ENCODE measurements around the gene ENG.
"Not testable (repeated sequence)": the region's sequence is repeated elsewhere in the genome, so short reads cannot be mapped to it uniquely, and the experiment has no call there.

ENG gene

DNA sequence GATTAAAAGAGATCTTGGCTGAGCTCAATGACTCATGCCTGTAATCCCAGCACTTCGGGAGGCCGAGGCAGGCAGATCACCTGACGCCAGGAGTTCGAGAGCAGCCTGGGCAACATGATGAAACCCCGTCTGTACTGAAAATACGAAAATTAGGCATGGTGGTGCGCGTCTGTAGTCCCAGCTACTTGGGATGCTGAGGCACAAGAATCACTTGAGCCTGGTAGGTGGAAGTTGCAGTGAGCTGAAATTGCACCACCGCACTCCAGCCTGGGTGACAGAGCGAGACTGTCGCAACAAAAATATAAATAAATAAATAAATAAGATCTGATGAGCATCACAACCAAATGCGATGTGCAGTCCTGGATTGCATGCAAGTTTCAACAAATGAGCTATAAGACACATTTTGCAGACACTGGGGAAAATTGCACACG lies 8.7 kb upstream of the ENG start:
- no peak for DNase-seq (ENCODE audit: low read depth)

DNA sequence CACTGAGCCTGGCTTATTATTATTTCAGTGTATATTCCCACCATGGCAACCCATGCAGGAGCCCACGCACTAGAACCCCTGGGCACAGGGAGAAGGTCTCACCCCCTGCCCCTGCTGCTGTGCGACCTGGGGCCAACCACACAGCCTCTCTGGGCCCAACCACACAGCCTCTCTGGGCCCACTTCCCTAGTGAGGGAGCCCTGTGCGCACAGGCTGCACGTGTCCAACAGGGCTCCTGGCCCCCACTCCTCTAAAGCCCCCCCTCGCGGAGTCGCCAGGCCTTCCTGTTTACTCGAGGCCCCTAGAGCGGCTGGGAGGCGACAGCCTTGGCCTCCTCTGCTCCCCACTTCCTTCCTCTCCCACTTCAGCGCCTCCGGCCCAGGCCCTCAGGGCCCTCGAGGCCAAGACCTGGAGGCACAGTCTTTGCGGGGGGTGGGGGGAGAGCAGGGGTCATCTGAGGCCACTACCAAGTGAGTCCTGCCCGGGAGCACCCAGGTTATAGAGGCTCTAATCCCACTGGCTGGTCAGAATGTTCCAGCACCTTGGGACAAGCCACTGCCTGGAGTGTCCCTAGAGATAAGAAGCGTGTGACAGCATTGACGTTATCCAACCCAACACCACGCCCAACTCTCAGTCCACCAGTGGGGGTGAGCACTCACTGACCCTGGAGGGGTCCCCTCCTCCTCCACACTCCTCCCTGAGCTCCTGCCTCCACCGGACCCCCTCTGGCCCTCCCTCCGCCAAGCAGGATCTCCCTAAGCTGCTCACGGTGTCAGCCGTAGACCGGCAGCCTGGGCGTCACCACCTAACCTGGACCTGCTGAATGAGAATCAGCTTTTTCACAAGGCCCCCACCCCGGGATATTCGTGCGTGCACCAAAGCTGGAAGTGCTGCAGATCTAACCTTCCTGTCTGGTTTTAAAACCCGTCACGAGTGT lies 7.9 kb upstream of the ENG start:
- DNase-seq (ENCODE audit: low read depth), result no peak

GRCh38 chr9:127860779-127861178 lies 6.3 kb upstream of the ENG start:
- no peak for DNase-seq (ENCODE audit: low read depth)

- DNase-seq (ENCODE audit: low read depth), result no peak
Observed at GRCh38 chr9:127860260-127860659, 5.8 kb upstream of the ENG start.

GRCh38 chr9:127858041-127858512 lies 3.6 kb upstream of the ENG start:
- DNase-seq (ENCODE audit: low read depth), result no peak

DNA sequence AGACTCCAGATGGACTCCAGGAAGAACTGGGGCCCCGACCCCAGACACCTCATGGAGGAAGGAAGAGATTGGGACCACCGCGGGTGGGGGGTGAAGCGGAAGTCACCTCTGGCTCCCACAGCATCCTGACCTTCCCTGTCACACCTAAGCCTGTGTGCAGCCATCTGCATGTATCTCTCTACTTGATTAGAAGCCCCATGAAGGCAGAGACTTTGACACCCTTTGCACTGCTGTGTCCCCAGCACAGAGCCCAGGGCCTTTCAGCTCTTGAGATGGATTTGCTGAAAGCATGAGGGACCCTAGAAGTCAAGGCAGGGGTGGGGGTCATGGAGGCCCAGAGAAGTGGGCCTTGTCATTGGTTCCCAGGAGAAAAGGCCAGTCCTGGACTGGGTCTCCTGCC lies 2.8 kb upstream of the ENG start:
- DNase-seq (ENCODE audit: low read depth), result no peak

DNA sequence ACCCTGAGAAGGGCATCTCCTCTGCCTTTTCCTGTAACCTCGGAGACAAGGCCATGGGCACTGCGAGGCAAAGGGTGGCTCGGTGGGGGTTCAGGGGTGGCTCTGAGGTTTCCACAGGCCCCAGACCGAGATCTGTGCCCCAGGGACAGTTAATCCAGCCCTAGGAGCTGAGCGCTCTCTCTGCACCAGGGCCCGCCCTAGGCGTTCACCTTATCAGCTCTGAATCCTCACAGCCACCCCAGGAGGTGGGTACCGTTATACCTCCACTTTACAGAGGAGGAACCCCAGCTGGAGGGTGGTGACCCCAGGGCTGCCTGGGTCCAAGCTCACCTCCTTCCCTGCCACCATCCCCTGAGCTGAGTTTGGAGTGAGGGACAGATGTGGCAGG lies 2.3 kb upstream of the ENG start:
- no peak for DNase-seq (ENCODE audit: low read depth)

DNA sequence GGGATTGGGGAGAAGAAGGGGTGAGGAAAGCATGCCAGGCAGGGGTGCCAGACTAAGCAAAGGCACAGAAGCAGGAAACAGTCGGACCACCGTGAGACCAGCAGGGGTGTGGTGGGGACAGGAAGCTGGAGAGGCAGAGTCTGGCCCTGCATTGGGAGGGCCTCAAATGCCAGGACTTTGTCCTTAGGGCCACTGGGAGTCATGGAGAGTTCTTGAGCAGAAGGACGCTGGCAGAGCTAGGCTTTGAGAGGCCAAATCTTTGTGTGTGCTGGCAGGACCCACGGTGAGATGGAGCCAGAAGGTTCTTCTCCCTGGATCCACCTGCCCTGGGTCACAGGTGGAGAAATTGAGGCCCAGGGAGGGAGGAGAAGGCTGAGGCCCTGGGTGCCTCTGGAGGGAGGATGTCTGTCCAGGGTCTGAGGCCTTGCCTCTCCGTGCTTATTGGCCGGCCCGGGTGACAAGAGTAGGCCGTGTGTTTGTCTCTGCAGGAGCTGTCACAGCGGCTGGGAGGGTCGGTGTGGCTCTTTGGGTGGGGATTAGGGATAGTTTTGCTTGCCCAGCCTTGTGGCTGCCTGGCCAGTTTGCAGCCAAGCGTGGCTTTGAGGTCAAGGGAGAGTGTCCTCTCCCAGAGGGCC lies 1.8 kb upstream of the ENG start:
- DNase-seq (ENCODE audit: low read depth), result no peak

GRCh38 chr9:127855522-127855921 lies 1.1 kb upstream of the ENG start:
- no peak for DNase-seq (ENCODE audit: low read depth)

DNA sequence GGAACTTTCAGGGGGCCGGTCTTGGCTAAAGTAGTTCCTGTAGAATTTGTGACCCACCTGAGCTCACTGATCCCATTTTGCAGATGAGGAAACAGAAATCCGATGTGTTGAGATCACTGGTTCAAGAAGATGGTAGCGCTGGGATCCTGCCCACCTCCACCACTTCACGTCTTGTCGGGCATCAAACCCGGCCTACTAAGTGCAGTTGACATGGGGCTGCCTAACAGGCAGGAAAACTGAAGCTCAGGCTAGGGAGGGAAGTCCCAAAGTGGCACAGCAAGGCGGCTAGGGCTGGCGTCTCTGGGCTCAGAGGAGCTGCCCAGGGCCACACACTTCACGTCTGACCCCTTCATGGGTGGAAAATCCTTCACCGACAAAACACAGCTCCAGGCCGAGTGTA lies 502 bp upstream of the ENG start:
- no peak for DNase-seq (ENCODE audit: low read depth)

GRCh38 chr9:127853312-127854183 lies 910 bp downstream of the ENG start:
- DNase-seq (ENCODE audit: low read depth), result no peak

GRCh38 chr9:127852829-127853228 lies 1.6 kb downstream of the ENG start:
- no peak for DNase-seq (ENCODE audit: low read depth)

GRCh38 chr9:127850286-127850830 lies 4.1 kb downstream of the ENG start:
- no peak for DNase-seq (ENCODE audit: low read depth)

DNA sequence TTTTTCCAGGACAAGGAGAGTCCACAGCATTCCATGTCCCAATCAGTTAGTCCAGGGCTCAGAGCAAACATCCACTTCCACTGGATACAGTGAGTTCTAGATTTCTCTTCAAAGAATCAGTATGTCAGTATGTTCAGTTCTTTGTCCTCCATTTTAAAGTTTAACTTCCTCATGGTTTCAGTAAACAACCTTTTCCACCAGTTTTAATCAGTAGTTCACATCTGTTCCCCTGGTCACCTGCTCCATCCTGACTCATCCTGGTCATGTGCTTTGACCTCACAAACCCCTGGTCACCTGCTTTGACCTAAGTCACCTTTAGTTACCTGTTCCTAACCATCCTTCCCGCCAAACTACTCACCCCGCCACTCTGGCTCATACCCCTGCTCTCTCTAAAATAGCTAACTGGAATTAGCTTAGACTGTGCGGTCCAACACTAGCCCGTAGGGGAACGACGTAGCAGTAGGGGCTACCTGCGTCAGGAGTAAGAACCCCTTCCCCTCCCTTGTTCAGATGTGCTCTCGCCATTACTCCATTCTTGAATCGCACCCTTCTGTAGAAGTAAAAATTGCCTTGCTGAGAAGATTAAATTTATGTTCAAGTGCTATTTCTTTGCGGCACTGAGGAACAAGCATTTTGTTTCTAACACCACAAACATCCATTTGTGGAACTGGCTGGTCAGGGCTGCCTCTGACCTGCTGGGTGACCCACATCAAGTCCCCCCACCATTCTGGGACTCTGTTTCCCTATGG lies 5.5 kb downstream of the ENG start:
- DNase-seq (ENCODE audit: low read depth), result no peak

- no peak for DNase-seq (ENCODE audit: low read depth)
Observed at GRCh38 chr9:127847833-127848755, 6.4 kb downstream of the ENG start.

DNA sequence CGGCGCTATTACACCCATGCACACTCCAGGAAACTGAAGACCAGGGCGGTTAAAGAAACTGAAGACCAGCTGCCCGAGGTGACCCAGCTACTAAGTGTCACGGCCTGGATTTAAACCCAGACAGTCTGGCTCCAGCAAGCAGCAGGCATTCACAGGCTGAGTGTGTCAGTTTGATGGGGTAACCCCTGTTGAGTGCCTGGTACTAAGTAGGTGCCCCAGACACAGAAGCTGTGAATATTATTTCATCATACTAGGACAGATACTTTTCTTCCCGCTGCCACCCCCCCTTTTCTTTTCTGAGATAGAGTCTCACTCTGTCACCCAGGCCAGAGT lies 7.3 kb downstream of the ENG start:
- DNase-seq (ENCODE audit: low read depth), result no peak

- no peak for DNase-seq (ENCODE audit: low read depth)
Observed at GRCh38 chr9:127846443-127847177, 7.8 kb downstream of the ENG start.

GRCh38 chr9:127845619-127846018 lies 8.8 kb downstream of the ENG start:
- DNase-seq (ENCODE audit: low read depth), result not testable (repeated sequence)

- DNase-seq (ENCODE audit: low read depth), result no peak
Observed at GRCh38 chr9:127844821-127845359, 9.6 kb downstream of the ENG start.
